Heart right ventricle (tissue), 16 donors: ENCODE measurements around the gene TEFM. TPM values are rescaled to one million over a fixed set of nuclear protein-coding genes. Genes with fewer than 3 reads are reported as not detected.

ENCODE experiments used
- ATAC-seq, 8 donors: fragments of 200-7000 bp; cut with Tn5 transposase; one replicate each; pipeline ENCODE4 v1.9.1; 2020; ENCODE audit warnings: mild to moderate bottlenecking in 8 of 8, moderate library complexity in 8 of 8, moderate number of reproducible peaks in 1 of 8
- DNase-seq, 2 donors: peaks; one replicate each; pipeline ENCODE4 v3.0.0-alpha.2; 2020
- H3K27ac ChIP-seq, 10 donors: fragments of 200-600 bp; sonication (generic) in 2 of 10; one replicate each; pipeline versions ENCODE4 v1.5.0 to v1.8.0; 2020 to 2022; ENCODE audit warnings: mild to moderate bottlenecking in 3 of 10
- H3K27me3 ChIP-seq, 7 donors: fragments of 200-600 bp; one replicate each; pipeline ENCODE4 v1.8.0; 2021 to 2022; ENCODE audit warnings: mild to moderate bottlenecking in 2 of 7
- H3K36me3 ChIP-seq, 9 donors: fragments of 200-600 bp; sonication (generic) in 1 of 9; one replicate each; pipeline versions ENCODE4 v1.5.0 to v1.8.0; 2020 to 2022; ENCODE audit warnings: mild to moderate bottlenecking in 2 of 9
- H3K4me1 ChIP-seq, 9 donors: fragments of 200-600 bp; sonication (generic) in 1 of 9; one replicate each; pipeline versions ENCODE4 v1.5.0 to v1.8.0; 2020 to 2022; ENCODE audit warnings: mild to moderate bottlenecking in 4 of 9
- H3K4me3 ChIP-seq, 10 donors: fragments of 200-600 bp; sonication (generic) in 2 of 10; one replicate each; pipeline versions ENCODE4 v1.5.0 to v1.8.0; 2020 to 2022; ENCODE audit warnings: mild to moderate bottlenecking in 7 of 10, moderate library complexity in 2 of 10
- H3K9me3 ChIP-seq, 11 donors: fragments of 200-600 bp in 10 of 11; sonication (generic) in 2 of 11; one replicate each; pipeline versions ENCODE4 v1.5.0 to v1.8.0; 2013 to 2022; ENCODE audit warnings: mild to moderate bottlenecking in 2 of 11, control low read depth in 1 of 11, moderate library complexity in 1 of 11
- CTCF ChIP-seq, 9 donors: fragments of 200-600 bp; sonication (generic) in 2 of 9; IDR thresholded peaks; one replicate each; pipeline versions ENCODE4 v1.5.0 to v1.8.0; 2021 to 2022; ENCODE audit warnings: antibody characterized with exemption in 9 of 9, mild to moderate bottlenecking in 5 of 9, moderate library complexity in 1 of 9
- WGBS, 2 donors: extraction: QIAGEN DNeasy Blood & Tissue Kit; methylation state at CpG; one replicate each; pipeline ENCODE4 v1.1.7; 2013; ENCODE audit warnings: inconsistent platforms in 1 of 2; 5-methylcytosine and 5-hydroxymethylcytosine counted together
- intact Hi-C, 10 donors: fragments of 100-400 bp; cut with DNase I; formaldehyde crosslinking; loops; one replicate each; pipeline versions ENCODE4 v1.11.1 to v1.14.2; 2022
- polyA plus RNA-seq, 2 donors: library from polyadenylated mRNA; stranded (reverse); fragments of 200-250 nt; gene quantifications; one replicate each; pipeline ENCODE4 v1.2.3, GENCODE V29; 2013
- total RNA-seq, 10 donors: library from RNA; stranded (reverse); fragmentation: NEBNext Ultra II Directional in 3 of 10; extraction: Animal tissue kit (Norgen Biotek cat#: 25700) in 3 of 10; gene quantifications; one replicate each; pipeline versions ENCODE4 v1.2.1 to v1.2.4, GENCODE V29; 2021 to 2023
- donor health status: Arrhythmogenic right ventricular cardiomyopathy.
- donor health status: ischemic (EF 13 %, LVEDD 7.1; RV severe dilation, severe dysfunction).
- donor health status: healthy with polysubstance abuse.
- donor health status: DM: no; HTN: yes; CAD: no.
- donor health status: DM: no; HTN: no; CAD: no.
- donor health status: ischemic (EF 25% LVEDD 6.9; RV normal size, moderate dysfunction).
- donor health status: ischemic (EF 25% LVEDD 5.7; RV mildly dilated, moderate dysfunction).
- donor health status: healthy.
- donor health status: DM: yes; HTN: yes; CAD: no.
- donor health status: Ischemic cardiomyopathy.
- donor health status: ischemic (EF 35%, LVEDD 5.7; RV mildly dilated, moderate dysfunction).
- donor health status: nonischemic (EF 11% LVEDD 7.7; RV severe dilation, severe dysfunction).
- donor health status: DM: yes; HTN: yes; CAD: no.
- donor health status: PGD.
- donor health status: ischemic (EF 29% LVEDD 5.4; RV normal size, mild dysfunction).
- donor health status: nonischemic (EF 23%, LVEDD 6.1; RV moderate dilation, normal function).

The TEFM gene
- total and polyA plus RNA-seq, 12 donors = 7.8 to 15.5 (median 13.3) TPM

- no peak for TF ChIP-seq CTCF (IDR thresholded peaks at IDR 0.05)
- Histone ChIP-seq H3K36me3 (peaks cover 0 to 81% (median 13%) of the 10 kb centered on the region in 9 donors), H3K27ac (no peak overlapping the region), H3K4me1 (no peaks in the 10 kb centered on the region), H3K9me3 (no peaks in the 10 kb centered on the region), H3K27me3 (no peaks in the 10 kb centered on the region), H3K4me3 (no peak overlapping the region)
- 83 to 86% methylated on average over 3 of the region's 3 CpGs for WGBS, 2 donors
- ATAC-seq (no peak), DNase-seq (no peak)
- intact Hi-C loops = no loop called here
Measured at GRCh38 chr17:30894236-30894635, 11.8 kb downstream of the TEFM start.

GRCh38 chr17:30886187-30886586, 19.9 kb downstream of the TEFM start:
- Histone ChIP-seq H3K27me3 (no peaks in the 10 kb centered on the region), H3K9me3 (no peaks in the 10 kb centered on the region), H3K36me3 (peaks cover 0 to 44% (median 0%) of the 10 kb centered on the region in 9 donors), H3K27ac (no peak overlapping the region), H3K4me3 (no peak overlapping the region), H3K4me1 (no peaks in the 10 kb centered on the region)
- no peak for DNase-seq
- TF ChIP-seq CTCF (IDR thresholded peaks at IDR 0.05) = no peak
- intact Hi-C loops = loop anchor here in 1 of 10 donors (5.0 kb wide), 1 partner anchor 251 kb away; no protein-coding TSS in a partner anchor
- ATAC-seq = no peak
- 97 to 98% methylated on average over 5 of the region's 5 CpGs for WGBS, 2 donors

DNA sequence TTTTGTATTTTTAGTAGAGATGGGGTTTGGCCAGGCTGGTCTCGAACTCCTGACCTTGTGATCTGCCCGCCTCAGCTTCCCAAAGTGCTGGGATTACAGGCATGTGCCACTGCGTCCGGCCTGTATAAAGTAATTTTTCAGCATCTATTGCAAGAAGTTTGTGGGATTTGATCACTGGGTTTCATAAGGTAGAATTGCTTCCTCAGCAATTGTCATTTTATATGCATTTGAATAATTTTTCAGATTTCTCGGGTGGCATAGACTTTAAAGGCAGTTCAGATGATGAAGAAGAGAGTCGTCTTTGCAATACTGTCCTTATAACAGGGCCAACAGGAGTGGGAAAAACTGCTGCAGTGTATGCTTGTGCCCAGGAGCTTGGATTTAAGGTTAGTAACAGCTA, 37.0 kb downstream of the TEFM start:
- 97% methylated on average over 6 of the region's 6 CpGs for WGBS, 2 donors
- Histone ChIP-seq H3K9me3 (no peaks in the 10 kb centered on the region), H3K4me3 (no peak overlapping the region), H3K27me3 (no peaks in the 10 kb centered on the region), H3K4me1 (no peaks in the 10 kb centered on the region), H3K36me3 (peaks cover 0 to 70% (median 0%) of the 10 kb centered on the region in 9 donors), H3K27ac (no peak overlapping the region)
- DNase-seq = no peak
- intact Hi-C loops = no loop called here
- TF ChIP-seq CTCF (IDR thresholded peaks at IDR 0.05) = no peak
- ATAC-seq = no peak

- H3K27ac ChIP-seq = no peak overlapping the region
- no peak for ATAC-seq
- no peaks in the 10 kb centered on the region for H3K9me3 ChIP-seq
- intact Hi-C loops = no loop called here
- H3K4me1 ChIP-seq = no peaks in the 10 kb centered on the region
- H3K4me3 ChIP-seq = no peak overlapping the region
- no peaks in the 10 kb centered on the region for H3K27me3 ChIP-seq
- no peak for TF ChIP-seq CTCF (IDR thresholded peaks at IDR 0.05)
- WGBS, 2 donors = 95 to 100% methylated on average over 1 of the region's 1 CpG
- H3K36me3 ChIP-seq = peaks cover 0 to 62% (median 0%) of the 10 kb centered on the region in 9 donors
- DNase-seq = no peak
Measured at GRCh38 chr17:30864636-30865035, 41.4 kb downstream of the TEFM start.
